Hematopoietic multipotent progenitor cell treated with erythropoietin and hydrocortisone succinate and interleukin-3 and kit ligand, for 4 days (in vitro differentiated cells): ENCODE measurements around the gene MDFI.
A peak's percentile ranks its signal among the peaks of the same experiment; 100 is the strongest.

Source experiments
- DNase-seq: peaks from one replicate; pipeline ENCODE4 v3.0.0-alpha.2; 2015

MDFI gene

GRCh38 chr6:41635365-41635764 lies 2.9 kb upstream of the MDFI start:
- DNase-seq: no peak

- DNase-seq: no peak
These were observed 1.5 kb upstream of the MDFI start for GRCh38 chr6:41636833-41637193.

- DNase-seq: no peak
These were observed 870 bp upstream of the MDFI start for GRCh38 chr6:41637194-41638001.

- no peak for DNase-seq
These were observed 904 bp downstream of the MDFI start for GRCh38 chr6:41638935-41639808.

GRCh38 chr6:41639809-41640371 lies 1.6 kb downstream of the MDFI start:
- DNase-seq: no peak

GRCh38 chr6:41640426-41640825 lies 2.2 kb downstream of the MDFI start:
- no peak for DNase-seq

- no peak for DNase-seq
These were observed 3.2 kb downstream of the MDFI start for GRCh38 chr6:41641352-41641925.

GRCh38 chr6:41642090-41642959 lies 4.1 kb downstream of the MDFI start:
- DNase-seq: no peak

GRCh38 chr6:41642960-41643898 lies 5.0 kb downstream of the MDFI start:
- DNase-seq: peak; percentile 25

GRCh38 chr6:41643899-41644269 lies 5.6 kb downstream of the MDFI start:
- DNase-seq: no peak

- DNase-seq: no peak
These were observed 6.1 kb downstream of the MDFI start for GRCh38 chr6:41644297-41644879.

GRCh38 chr6:41645007-41645618 lies 6.8 kb downstream of the MDFI start:
- DNase-seq: no peak

- DNase-seq: no peak
These were observed 7.9 kb downstream of the MDFI start for GRCh38 chr6:41646026-41646795.

- no peak for DNase-seq
These were observed 8.8 kb downstream of the MDFI start for GRCh38 chr6:41647061-41647511.

GRCh38 chr6:41648070-41648585 lies 9.9 kb downstream of the MDFI start:
- DNase-seq: no peak

GRCh38 chr6:41648921-41649320 lies 10.7 kb downstream of the MDFI start:
- DNase-seq: no peak

- no peak for DNase-seq
These were observed 11.3 kb downstream of the MDFI start for GRCh38 chr6:41649596-41649995.

- DNase-seq: no peak
These were observed 11.9 kb downstream of the MDFI start for GRCh38 chr6:41650120-41650519.

- no peak for DNase-seq
These were observed 13.1 kb downstream of the MDFI start for GRCh38 chr6:41651246-41651961.
